ENCODE measurements around the gene IGF1R.
"Not testable (repeated sequence)": the region's sequence is repeated elsewhere in the genome, so short reads cannot be mapped to it uniquely, and the experiment has no call there.

IGF1R gene

DNA sequence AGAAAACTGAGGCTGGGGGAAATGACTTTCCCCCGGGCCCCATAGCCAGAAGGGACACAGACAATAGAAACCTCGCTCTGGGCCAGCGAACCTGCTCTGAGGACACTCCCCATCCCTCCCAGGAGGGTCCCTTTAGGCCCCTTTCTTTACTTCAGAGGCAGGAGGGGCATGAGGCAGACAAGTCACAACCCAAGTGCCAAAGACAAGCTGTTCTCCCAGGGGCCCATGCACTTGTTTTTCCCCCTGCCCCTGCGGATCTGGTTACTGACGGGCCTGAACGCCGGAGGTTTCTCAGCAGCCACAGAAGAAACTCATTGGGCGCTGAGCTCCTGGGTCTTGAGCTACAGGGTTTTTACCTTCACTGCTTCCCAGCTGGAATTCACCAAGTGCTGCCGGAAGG lies 349.4 kb downstream of the IGF1R start:
- DNase-seq (ENCODE audit: low spot score), result no peak

DNA sequence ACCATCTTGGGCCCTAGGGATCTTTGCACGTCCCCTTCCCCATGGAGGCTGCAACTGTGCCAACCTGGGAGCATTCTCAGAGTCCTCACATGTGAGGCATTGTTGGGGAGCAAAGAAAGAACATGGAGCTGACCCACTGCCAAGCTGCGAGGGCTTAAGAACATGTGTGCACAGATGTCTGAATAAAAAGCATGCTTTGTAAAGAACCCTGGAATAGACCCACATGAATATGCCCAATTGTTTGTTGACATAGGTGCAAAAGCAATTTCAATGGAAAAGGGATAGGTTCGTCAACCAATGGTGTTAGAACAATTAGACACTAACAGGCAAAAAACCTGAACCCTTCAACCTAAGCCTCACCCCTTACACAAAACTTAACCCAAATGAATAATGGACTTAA lies 349.9 kb downstream of the IGF1R start:
- no peak for DNase-seq (ENCODE audit: low spot score)

DNA sequence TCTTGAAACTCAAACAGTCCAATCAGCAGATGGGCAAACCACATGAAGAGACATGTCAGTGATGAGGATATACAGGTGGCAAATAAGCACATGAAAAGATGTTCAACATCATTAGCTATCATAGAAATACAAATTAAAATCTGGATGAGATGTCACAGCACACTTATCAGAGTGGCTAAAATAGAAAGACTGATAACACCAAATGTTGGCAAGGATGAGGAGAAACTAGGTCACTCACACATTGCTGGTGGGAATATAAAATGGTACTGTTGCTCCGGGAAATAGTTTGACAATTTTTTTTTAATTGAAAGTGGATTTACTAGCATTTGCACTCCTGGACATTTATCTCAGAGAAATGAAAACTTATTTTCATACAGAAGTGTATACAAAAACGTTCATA lies 350.9 kb downstream of the IGF1R start:
- no peak for DNase-seq (ENCODE audit: low spot score)

GRCh38 chr15:99002226-99002625 lies 353.9 kb downstream of the IGF1R start:
- DNase-seq (ENCODE audit: low spot score), result no peak

DNA sequence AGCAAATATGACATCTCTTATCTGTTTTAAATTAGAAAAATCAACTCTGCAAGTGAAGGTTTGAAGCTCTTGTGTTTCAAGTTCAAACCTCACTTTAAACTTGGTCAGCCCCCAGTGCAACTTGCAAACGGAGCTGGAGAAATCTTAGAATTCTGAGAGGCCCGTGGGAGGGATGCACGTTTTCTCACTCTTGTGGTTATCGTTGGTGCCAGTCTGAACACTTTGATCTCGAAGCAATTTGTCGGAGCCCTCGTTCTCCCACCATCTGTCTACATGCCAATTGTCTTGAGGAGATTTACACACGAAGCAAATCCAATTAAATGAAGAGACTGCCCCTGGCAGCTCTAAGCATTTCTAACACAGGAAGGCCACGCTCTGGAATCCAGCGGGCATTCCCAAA lies 355.0 kb downstream of the IGF1R start:
- not testable (repeated sequence) for DNase-seq (ENCODE audit: low spot score)

DNA sequence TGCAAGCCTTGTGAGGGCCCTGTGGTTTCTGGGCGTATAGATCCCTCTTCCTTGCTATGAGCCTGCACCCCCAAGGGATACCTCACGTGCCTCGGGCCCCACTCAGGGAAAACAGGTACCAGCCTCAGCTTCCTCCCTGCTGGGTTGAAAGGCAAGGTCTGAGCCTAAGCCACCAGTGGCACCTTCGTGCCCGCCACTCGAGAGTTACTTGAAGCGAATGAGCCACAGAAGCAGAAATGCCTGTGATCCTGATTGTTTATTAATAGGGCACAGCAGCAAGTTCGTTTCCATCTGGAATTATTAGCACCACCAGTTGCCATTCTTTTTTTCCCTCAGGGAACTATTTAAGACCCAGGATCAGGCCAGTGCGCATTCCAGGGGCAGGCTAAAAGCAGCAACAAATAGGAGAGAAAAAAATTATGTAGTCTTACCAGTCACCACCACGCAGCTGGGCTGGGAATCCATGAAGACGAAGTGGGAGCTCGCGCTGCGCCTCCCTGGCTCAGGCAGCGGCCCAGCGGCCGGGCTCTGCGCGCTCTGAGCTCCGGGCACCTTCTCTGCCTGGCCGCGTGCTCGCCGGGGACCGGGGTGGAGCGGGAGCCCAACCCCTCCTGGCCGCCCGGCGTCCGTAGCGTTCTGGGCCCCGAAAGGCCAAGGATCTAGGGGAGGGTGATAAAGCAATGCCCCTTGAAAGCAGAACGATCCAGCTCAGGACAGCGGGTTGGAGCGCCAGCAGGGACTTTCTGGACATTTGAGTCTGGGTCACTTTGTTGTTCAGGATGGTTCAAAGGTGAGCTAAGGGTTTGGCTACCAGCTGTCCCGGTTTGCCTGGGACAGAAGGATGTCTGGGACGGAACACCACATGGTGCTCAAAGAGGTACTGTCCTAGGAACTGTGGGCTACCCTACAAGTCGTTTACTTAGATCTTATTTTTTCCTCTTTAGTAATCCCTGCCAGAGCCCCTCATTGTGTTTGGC lies 356.9 kb downstream of the IGF1R start:
- not testable (repeated sequence) for DNase-seq (ENCODE audit: low spot score)

GRCh38 chr15:99006146-99006545 lies 357.8 kb downstream of the IGF1R start:
- DNase-seq (ENCODE audit: low spot score), result no peak

DNA sequence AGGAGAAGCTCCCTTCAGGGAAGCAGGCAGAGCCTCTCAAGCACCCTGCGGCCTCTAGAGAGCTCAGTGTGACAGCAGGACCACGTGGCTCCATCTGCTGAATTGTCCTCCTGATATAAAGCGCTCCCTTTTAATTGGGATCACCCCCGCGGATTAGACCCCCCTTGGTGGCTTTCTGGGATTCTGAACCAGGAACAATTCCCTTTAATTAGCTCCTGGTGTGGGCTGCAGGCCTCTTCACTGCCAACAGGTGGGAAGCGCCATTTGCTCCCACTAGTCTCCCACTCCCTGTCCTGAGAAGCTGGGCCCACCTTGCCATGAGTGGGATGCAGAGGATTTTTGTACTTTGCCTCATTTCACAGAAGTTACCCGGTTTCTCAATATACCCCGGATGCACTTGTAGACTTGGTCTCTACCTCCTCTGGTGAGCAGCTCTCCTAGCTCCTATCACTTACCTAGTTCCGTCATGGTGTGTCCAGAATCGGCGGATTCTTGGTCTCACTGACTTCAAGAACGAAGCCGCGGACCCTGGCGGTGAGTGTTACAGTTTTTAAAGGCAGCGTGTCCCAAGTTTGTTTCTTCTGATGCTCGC lies 358.7 kb downstream of the IGF1R start:
- no peak for DNase-seq (ENCODE audit: low spot score)

DNA sequence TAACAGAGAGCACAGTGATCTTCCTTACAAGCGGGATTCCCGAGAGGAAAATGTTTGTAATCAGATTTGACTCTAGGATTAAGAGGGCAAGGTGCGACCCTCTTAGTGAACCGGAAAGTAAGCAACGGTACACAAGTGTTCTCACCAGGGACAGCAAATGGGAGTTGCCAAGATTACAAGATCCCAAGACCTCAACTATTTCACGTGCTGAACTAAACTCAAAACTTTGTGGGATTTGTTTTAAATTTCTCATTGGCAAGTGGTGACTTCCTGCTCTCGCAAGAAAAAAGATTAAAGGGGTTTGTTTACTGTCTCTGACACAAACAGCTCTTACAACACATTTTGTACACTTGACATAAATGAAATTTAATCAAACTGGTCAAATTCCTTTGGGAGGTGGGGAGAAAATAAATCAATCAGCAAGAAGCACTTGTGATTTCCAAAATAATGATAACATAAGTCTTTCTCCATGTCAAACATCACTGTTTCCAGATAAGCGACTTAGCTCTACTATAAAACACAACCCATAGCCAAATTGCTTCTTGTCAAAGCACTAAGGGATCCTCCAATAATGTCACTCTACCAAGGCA lies 361.5 kb downstream of the IGF1R start:
- no peak for DNase-seq (ENCODE audit: low spot score)

GRCh38 chr15:99010768-99011167 lies 362.4 kb downstream of the IGF1R start:
- DNase-seq (ENCODE audit: low spot score), result no peak

Data from AG08395 (cell line).